NK-92 (cell line): ENCODE measurements around the gene HIKESHI.
A peak's percentile ranks its signal among the peaks of the same experiment; 100 is the strongest.
"Not testable (repeated sequence)": the region's sequence is repeated elsewhere in the genome, so short reads cannot be mapped to it uniquely, and the experiment has no call there.

Source experiments
- DNase-seq: peaks from one replicate; lab custom pipeline; 2025; ENCODE audit not compliant: unreplicated experiment; lab: John Stamatoyannopoulos, UW

The HIKESHI gene

GRCh38 chr11:86302092-86302793, at the start of gene HIKESHI:
Gene HIKESHI (plus strand): TSS chr11:86302240. CDS start chr11:86302449, 209 bp downstream.
- peak; percentile 54 for DNase-seq

- no peak for DNase-seq
These were observed 46.1 kb upstream of the HIKESHI start for GRCh38 chr11:86255896-86256295.

GRCh38 chr11:86256608-86257007, 45.4 kb upstream of the HIKESHI start:
- no peak for DNase-seq

DNA sequence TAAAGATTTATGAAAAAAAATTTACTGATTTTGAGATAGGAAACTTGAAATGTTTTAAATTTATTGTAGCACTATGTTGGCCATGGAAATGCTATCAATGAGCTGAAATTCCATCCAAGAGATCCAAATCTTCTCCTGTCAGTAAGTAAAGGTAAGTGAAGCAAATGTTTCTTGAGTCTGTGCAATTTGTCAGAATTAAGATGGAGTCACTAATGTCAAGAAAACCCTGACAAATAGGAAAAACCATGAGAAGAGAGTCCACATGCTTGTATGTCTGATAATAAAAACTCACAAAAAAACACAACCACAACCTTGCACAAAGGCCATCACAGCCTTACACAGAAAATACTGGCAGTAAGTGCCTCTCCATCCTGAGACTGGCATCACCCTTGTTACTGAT, 44.6 kb upstream of the HIKESHI start:
- no peak for DNase-seq

GRCh38 chr11:86259730-86260129, 42.3 kb upstream of the HIKESHI start:
- no peak for DNase-seq

DNA sequence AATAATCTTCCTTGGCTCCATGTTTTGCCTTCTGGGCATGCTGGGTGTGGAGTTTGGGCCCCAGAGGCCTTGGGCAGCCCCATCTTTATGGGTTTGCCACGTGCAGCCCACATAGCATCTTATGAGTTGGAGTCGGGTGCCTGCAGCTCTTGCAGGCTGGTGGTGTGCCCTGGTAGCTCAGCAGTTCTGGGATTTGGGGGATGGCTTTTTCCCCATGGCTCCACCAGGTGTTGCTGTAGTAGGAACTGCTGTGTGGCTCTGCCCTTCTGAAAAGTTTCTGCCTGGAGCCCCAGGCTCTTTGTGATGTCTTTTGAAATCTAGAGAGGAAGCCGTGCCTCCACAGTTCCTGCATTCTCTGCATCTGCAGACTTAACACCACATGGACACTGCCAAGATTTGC, 40.7 kb upstream of the HIKESHI start:
- no peak for DNase-seq

- no peak for DNase-seq
These were observed 39.7 kb upstream of the HIKESHI start for GRCh38 chr11:86262387-86262786.

DNA sequence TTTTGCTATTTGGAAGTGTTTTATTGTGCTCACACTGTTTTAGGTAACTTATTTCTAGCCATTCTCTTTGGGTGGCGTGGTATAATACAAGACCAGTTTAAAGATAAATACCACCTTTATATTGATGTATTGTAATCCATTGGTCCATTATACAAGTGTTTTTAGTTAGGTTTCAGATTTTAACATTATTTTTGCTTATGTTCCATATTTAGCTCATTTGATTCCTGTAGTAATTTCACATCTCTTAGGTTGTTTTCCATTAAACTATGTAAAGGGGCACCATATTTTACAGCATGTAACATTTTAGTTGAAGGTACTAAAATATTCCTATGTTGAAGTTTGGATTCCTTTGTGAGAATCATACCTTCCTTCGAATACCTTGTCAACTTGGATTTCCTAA, 37.4 kb upstream of the HIKESHI start:
- no peak for DNase-seq

DNA sequence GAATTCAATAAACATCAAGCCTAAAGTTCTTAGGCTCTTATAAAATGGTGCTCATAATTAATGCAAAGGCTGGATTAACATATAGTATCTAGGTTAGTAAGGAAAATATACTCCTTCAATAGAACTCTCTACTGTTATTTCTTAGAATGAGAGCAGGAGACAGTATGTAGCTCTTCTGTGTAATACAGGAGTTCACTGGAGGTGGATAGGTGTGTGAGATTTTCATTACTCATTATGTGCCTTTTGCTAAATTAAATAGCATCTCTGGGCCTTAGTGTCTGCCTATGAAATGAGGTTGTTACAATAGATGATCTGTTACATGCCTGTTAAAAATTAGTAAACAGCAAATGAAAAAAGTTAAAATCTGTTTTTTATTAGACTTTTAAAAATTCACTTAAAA, 36.8 kb upstream of the HIKESHI start:
- DNase-seq, result no peak

DNA sequence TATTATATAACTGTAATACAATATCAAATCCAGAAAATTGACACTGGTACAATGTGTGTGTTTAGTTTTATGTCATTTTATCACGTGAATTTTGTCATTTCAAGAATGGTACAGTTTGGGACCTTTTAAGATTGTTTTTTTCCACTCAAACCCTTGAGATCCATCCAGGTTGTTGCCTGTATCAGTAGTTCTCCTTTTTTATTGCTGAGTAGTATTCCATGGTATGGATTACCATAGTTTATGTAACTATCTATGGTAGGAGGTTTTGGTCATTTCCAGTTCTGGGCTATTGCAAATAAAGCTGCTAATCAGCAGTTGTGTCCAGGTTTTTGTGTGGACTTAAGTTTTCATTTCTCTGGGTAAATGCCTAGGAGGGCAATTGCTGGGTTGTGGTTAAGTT, 32.4 kb upstream of the HIKESHI start:
- DNase-seq, result no peak

GRCh38 chr11:86274503-86274902, 27.5 kb upstream of the HIKESHI start:
- no peak for DNase-seq

DNA sequence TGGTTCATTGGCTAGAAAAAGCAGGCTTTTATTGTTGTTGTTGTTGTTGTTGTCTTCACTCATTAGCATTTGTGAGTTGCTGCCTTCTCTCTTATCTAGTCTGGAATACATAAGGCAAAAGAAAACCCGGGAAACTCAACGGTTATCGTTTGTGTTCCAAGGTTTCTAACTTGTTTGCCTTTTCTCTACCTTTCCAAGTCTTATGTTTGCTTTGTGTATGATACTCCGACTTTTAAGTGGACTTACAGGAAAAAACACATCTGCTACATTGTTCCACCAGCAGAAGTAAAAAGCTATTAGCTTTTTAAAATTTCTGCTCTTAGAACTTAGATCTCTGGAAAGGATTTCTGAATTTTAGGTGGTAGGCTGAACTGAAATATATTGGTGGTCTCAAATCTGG, 27.0 kb upstream of the HIKESHI start:
- DNase-seq, result no peak

GRCh38 chr11:86275493-86276370, 26.3 kb upstream of the HIKESHI start:
- no peak for DNase-seq

- DNase-seq, result no peak
These were observed 24.3 kb upstream of the HIKESHI start for GRCh38 chr11:86277741-86278140.

DNA sequence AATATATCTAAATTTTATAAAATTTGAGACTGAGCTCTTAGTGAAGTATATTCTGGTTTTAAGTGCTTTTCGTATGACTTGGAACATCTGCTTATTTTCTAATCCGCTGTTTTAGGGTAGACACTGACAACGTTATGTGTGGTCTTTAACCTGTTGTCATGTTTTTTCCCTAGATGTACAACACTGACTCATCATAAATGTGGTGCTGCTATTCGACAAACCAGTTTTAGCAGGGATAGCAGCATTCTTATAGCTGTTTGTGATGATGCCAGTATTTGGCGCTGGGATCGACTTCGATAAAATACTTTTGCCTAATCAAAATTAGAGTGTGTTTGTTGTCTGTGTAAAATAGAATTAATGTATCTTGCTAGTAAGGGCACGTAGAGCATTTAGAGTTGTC, 23.8 kb upstream of the HIKESHI start:
- DNase-seq, result no peak

DNA sequence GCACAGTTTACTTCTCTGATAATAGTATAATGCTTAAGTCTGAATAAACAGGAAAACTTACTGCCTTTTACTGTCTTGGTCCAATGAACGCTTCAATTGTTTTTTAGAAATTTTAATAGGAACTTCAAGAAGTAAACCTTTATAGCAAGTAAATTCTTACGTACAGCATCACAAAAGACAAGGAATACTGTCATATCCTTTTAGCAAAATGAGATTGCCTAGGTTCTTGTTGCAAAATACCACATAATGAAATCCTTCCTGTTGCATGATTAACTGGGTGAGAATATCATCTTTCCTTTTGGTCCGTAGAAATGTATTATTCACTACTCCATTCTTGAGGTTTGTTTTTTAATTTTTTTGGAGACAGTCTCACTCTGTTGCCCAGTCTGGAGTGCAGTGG, 22.3 kb upstream of the HIKESHI start:
- no peak for DNase-seq

- no peak for DNase-seq
These were observed 14.6 kb upstream of the HIKESHI start for GRCh38 chr11:86287468-86287796.

- no peak for DNase-seq
These were observed 13.1 kb upstream of the HIKESHI start for GRCh38 chr11:86288776-86289507.

GRCh38 chr11:86289508-86290280, 12.3 kb upstream of the HIKESHI start:
- not testable (repeated sequence) for DNase-seq

- no peak for DNase-seq
These were observed 10.4 kb upstream of the HIKESHI start for GRCh38 chr11:86291466-86292262.
